Endothelial cell of umbilical vein (primary cell): Measurements from ENCODE around the gene GRHPR. TPM values are rescaled to one million over a fixed set of nuclear protein-coding genes. Genes with fewer than 3 reads are reported as not detected.

ENCODE experiments used
- BruUV-seq: library from RNA; stranded (reverse); fragments of 400-500 nt; replicated peaks from 2 replicates; lab custom pipeline; 2021; lab: Mats Ljungman, UMichigan
- CTCF ChIA-PET: fragments of 300-600, 350-600 bp; sonication (Branson Sonifier 250); formaldehyde crosslinking; loops from one replicate; lab custom pipeline; 2021; ENCODE audit warnings: antibody characterized with exemption, inconsistent platforms; lab: Charles Lee
- POLR2A ChIA-PET: fragments of 300-600, 350-600 bp; sonication (Branson Sonifier 250); formaldehyde crosslinking; loops from one replicate; lab custom pipeline; 2021; ENCODE audit warnings: antibody characterized with exemption, inconsistent platforms; lab: Charles Lee
- DNase-seq: peaks from one replicate; pipeline ENCODE4 v3.0.0-alpha.2; 2011; ENCODE audit warnings: low read depth, low spot score
- FAIRE-seq: peaks from 2 replicates; lab custom pipeline; 2011; peaks lifted over from hg19 to GRCh38; lab: Jason Lieb, UNC
- H2AFZ ChIP-seq: 2 replicates; pipeline ENCODE4 v1.6.0; 2012; ENCODE audit warnings: low read depth, low read length, control low read depth, inconsistent platforms
- H3K27ac ChIP-seq: 2 replicates; pipeline ENCODE4 v1.5.1; 2011; ENCODE audit warnings: low read depth, mild to moderate bottlenecking, control low read depth, low read length, moderate library complexity; ENCODE audit not compliant: insufficient read depth
- H3K27me3 ChIP-seq, 2 experiments: 2 replicates each; pipeline versions ENCODE4 v1.6.0 to v1.6.1; 2011; ENCODE audit warnings: low read length in 2 of 2, mixed read lengths in 1 of 2; ENCODE audit not compliant: control insufficient read depth in 2 of 2, insufficient read depth in 2 of 2
- H3K36me3 ChIP-seq, 2 experiments: 2 replicates in 1 of 2; 3 replicates in 1 of 2; pipeline ENCODE4 v1.5.1; 2011; ENCODE audit warnings: low read length in 2 of 2, mild to moderate bottlenecking in 1 of 2, moderate library complexity in 1 of 2; ENCODE audit not compliant: control insufficient read depth in 2 of 2, insufficient read depth in 2 of 2; ENCODE audit errors: extremely low read depth in 1 of 2
- H3K4me1 ChIP-seq: 3 replicates; pipeline ENCODE4 v1.5.1; 2011; ENCODE audit warnings: mild to moderate bottlenecking, low read length; ENCODE audit not compliant: control insufficient read depth, insufficient read depth; ENCODE audit errors: extremely low read depth
- H3K4me2 ChIP-seq: 2 replicates; pipeline ENCODE4 v1.6.1; 2011; ENCODE audit warnings: low read length, control low read depth, mixed read lengths; ENCODE audit not compliant: insufficient read depth
- H3K4me3 ChIP-seq, 3 experiments: fragments of 200-600 bp in 1 of 3; sonication (generic), shearing (Covaris generic) in 1 of 3; replicated peaks in 1 of 3; 2 replicates each; pipeline ENCODE4 v1.5.1; 2011 to 2016; ENCODE audit warnings: control low read depth in 3 of 3, low read length in 3 of 3, mild to moderate bottlenecking in 2 of 3, inconsistent platforms in 1 of 3, low read depth in 1 of 3, moderate library complexity in 1 of 3; ENCODE audit not compliant: insufficient read depth in 1 of 3
- H3K79me2 ChIP-seq: 2 replicates; pipeline ENCODE4 v1.6.0; 2012; ENCODE audit warnings: low read length, inconsistent platforms; ENCODE audit not compliant: control insufficient read depth, insufficient read depth
- H3K9ac ChIP-seq: replicated peaks from 2 replicates; pipeline ENCODE3; 2011; ENCODE audit warnings: low read length, control low read depth; ENCODE audit not compliant: insufficient read depth; ENCODE audit errors: extremely low read depth
- H3K9me1 ChIP-seq: replicated peaks from 3 replicates; pipeline ENCODE4 v1.6.0; 2011; ENCODE audit warnings: mild to moderate bottlenecking, low read length; ENCODE audit not compliant: control insufficient read depth, insufficient read depth; ENCODE audit errors: extremely low read depth
- H3K9me3 ChIP-seq: replicated peaks from 2 replicates; pipeline ENCODE4 v1.5.1; 2012; ENCODE audit warnings: low read length, inconsistent platforms; ENCODE audit not compliant: control insufficient read depth, insufficient read depth
- H4K20me1 ChIP-seq: replicated peaks from 2 replicates; pipeline ENCODE3; 2011; ENCODE audit warnings: mild to moderate bottlenecking, low read length; ENCODE audit not compliant: control insufficient read depth, insufficient read depth; ENCODE audit errors: extremely low read depth
- EZH2 ChIP-seq: IDR thresholded peaks from 2 replicates; pipeline ENCODE4 v1.6.1; 2012; ENCODE audit warnings: borderline replicate concordance, low read depth, mild to moderate bottlenecking, moderate library complexity, low read length, inconsistent platforms; ENCODE audit not compliant: severe bottlenecking
- FOS ChIP-seq: IDR thresholded peaks from 2 replicates; pipeline ENCODE4 v1.6.1; 2011; ENCODE audit warnings: mild to moderate bottlenecking, low read length, moderate library complexity, borderline replicate concordance; ENCODE audit not compliant: insufficient read depth
- JUN ChIP-seq: IDR thresholded peaks from 2 replicates; pipeline ENCODE4 v1.6.1; 2011; ENCODE audit warnings: borderline replicate concordance, low read depth; ENCODE audit not compliant: insufficient read length, insufficient read depth
- POLR2A ChIP-seq: IDR thresholded peaks from 2 replicates; pipeline ENCODE4 v1.6.1; 2012; ENCODE audit warnings: low read depth, mild to moderate bottlenecking, control low read depth, low read length
- POLR2AphosphoS5 ChIP-seq: IDR thresholded peaks from 2 replicates; pipeline ENCODE4 v1.6.1; 2012; ENCODE audit warnings: low read depth, mild to moderate bottlenecking, control low read depth, low read length, moderate library complexity; ENCODE audit not compliant: insufficient read depth
- dilution Hi-C: fragments of 300-500 bp; cut with MboI; formaldehyde crosslinking; loops from one replicate; pipeline ENCODE4 v1.15.0; 2019; ENCODE audit warnings: low sequenced_read_pairs; ENCODE audit not compliant: extremely low pct_ligation_motif_present
- intact Hi-C: fragments of 100-400 bp; cut with micrococcal nuclease; formaldehyde crosslinking; loops from one replicate; pipeline ENCODE4 v1.10.0; 2022
- polyA plus RNA-seq, 4 experiments: library from polyadenylated mRNA; depleted of rRNA in 3 of 4; stranded (reverse) in 3 of 4; unstranded in 1 of 4; fragments of >200 nt; gene quantifications; 2 replicates each; pipeline versions ENCODE4 v1.2.1 to v1.2.3, GENCODE V29; 2011 to 2012; ENCODE audit warnings: missing spikeins in 1 of 4
- total RNA-seq: library from RNA; stranded (reverse); gene quantifications from 2 replicates; pipeline ENCODE4 v1.2.3, GENCODE V29; 2021
- TF ChIP-seq, protein P1 (sequence below): IDR thresholded peaks from 2 replicates; pipeline ENCODE4 v1.6.1; 2011; ENCODE audit not compliant: insufficient read depth, insufficient read length
- TF ChIP-seq, protein P2 (sequence below), 2 donors: IDR thresholded peaks; 1 replicate in 1 of 2; 2 replicates in 1 of 2; pipeline ENCODE4 v1.5.1; 2011; ENCODE audit warnings: low read length in 2 of 2, mild to moderate bottlenecking in 2 of 2, moderate library complexity in 2 of 2, control low read depth in 1 of 2, inconsistent platforms in 1 of 2, low read depth in 1 of 2; ENCODE audit not compliant: insufficient read depth in 1 of 2; ENCODE audit errors: extremely low read depth in 1 of 2

The GRHPR gene
- total and polyA plus RNA-seq, 2 donors (not counting 3 experiments of a cell fraction or from before 2014, with no cell fraction given), result 91.2 to 247 TPM

DNA sequence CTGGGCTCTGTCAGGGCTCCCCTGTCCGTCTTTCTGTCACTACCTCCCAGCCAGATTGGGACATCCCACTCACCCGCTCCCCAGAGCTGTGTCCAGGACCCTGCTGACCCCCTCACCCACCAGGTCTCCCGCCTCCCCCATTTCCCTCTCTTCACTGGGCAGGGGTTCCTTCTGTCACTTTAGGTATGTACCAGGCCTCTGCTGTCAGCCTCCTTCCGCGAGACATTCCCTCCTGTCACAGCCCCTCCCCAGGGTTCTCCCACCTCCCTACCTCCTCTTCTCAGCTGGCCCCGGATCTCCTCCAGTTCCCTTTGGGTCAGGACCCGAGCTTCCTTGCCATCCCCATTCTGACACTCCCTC lies 63.7 kb downstream of the GRHPR start:
- Histone ChIP-seq H3K27ac (peak overlapping the region; percentile 36), H2AFZ (peak overlapping the region; percentile 94), H3K79me2 (peaks cover 8% of the 10 kb centered on the region), H3K4me2 (peak overlapping the region; percentile 83), H3K9me1 (no peaks in the 10 kb centered on the region), H4K20me1 (no peaks in the 10 kb centered on the region), H3K9ac (peak overlapping the region; percentile 70), H3K9me3 (no peaks in the 10 kb centered on the region), H3K27me3 (peaks cover 3 to 6% of the 10 kb centered on the region in 2 experiments), H3K4me1 (peaks cover 16% of the 10 kb centered on the region), H3K4me3 (peak overlapping the region; percentile 46 to 78 (median 76)), H3K36me3 (no peaks in the 10 kb centered on the region)
- POLR2A ChIA-PET, result interaction anchor here (2.3 kb wide), 1 partner anchor 21 kb away, joined by 9 read pairs; the partner anchor contains the start of gene ZBTB5
- no peak for TF ChIP-seq POLR2A
- TF ChIP-seq EZH2, result no peak
- no peak for TF ChIP-seq FOS
- TF ChIP-seq, protein P1, sequence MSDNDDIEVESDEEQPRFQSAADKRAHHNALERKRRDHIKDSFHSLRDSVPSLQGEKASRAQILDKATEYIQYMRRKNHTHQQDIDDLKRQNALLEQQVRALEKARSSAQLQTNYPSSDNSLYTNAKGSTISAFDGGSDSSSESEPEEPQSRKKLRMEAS, result no peak
- no peak for TF ChIP-seq JUN
- TF ChIP-seq POLR2AphosphoS5, result no peak
- TF ChIP-seq, protein P2, sequence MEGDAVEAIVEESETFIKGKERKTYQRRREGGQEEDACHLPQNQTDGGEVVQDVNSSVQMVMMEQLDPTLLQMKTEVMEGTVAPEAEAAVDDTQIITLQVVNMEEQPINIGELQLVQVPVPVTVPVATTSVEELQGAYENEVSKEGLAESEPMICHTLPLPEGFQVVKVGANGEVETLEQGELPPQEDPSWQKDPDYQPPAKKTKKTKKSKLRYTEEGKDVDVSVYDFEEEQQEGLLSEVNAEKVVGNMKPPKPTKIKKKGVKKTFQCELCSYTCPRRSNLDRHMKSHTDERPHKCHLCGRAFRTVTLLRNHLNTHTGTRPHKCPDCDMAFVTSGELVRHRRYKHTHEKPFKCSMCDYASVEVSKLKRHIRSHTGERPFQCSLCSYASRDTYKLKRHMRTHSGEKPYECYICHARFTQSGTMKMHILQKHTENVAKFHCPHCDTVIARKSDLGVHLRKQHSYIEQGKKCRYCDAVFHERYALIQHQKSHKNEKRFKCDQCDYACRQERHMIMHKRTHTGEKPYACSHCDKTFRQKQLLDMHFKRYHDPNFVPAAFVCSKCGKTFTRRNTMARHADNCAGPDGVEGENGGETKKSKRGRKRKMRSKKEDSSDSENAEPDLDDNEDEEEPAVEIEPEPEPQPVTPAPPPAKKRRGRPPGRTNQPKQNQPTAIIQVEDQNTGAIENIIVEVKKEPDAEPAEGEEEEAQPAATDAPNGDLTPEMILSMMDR (IDR thresholded peaks at IDR 0.05; ENCODE audit: extremely low read depth in 1 of 2, insufficient read depth in 1 of 2, low read depth in 1 of 2, low read length in 2 of 2), result no peak
- intact Hi-C loops, result loop anchor here (10.0 kb wide), 1 partner anchor 299 kb away; the partner anchor contains the start of gene EXOSC3
- FAIRE-seq, result no peak
- dilution Hi-C loops, result no loop called here
- DNase-seq, result no peak
- CTCF ChIA-PET, result interaction anchor here (1.3 to 3.5 kb wide), 3 partner anchors 14 to 778 kb away, joined by 4 to 12 read pairs (median 5); no protein-coding TSS in a partner anchor
- BruUV-seq, result TSS peak; percentile 45

Other genes starting within 250 kb of the GRHPR start
- 9.6 and 10.0 TPM in 2 replicates for gene ZBTB5, start 42.8 kb downstream of the GRHPR start, total RNA-seq
- 12.5 and 13.7 TPM in 2 replicates for gene ZBTB5, start 42.8 kb downstream of the GRHPR start, polyA plus RNA-seq
- gene POLR1E, start 63.3 kb downstream of the GRHPR start, total RNA-seq, result 17.2 and 21.2 TPM in 2 replicates
- 6.3 and 9.0 TPM in 2 replicates for gene POLR1E, start 63.3 kb downstream of the GRHPR start, polyA plus RNA-seq
- 13.8 and 14.4 TPM in 2 replicates for gene FBXO10, start 153.7 kb downstream of the GRHPR start, total RNA-seq
- gene FBXO10, start 153.7 kb downstream of the GRHPR start, polyA plus RNA-seq, result 11.8 and 13.8 TPM in 2 replicates
- 145 and 147 TPM in 2 replicates for gene TOMM5, start 169.9 kb downstream of the GRHPR start, total RNA-seq
- 110 and 122 TPM in 2 replicates for gene TOMM5, start 169.9 kb downstream of the GRHPR start, polyA plus RNA-seq
- gene FRMPD1, start 228.3 kb downstream of the GRHPR start, total RNA-seq, result not detected in 2 replicates
- gene FRMPD1, start 228.3 kb downstream of the GRHPR start, polyA plus RNA-seq, result not detected in 2 replicates